HG03103 (cell line): ENCODE data around the gene MMRN2.

Experiments
- ATAC-seq: cut with Tn5 transposase; IDR thresholded peaks from one replicate; pipeline ENCODE4 v1.9.1; 2021; ENCODE audit warnings: low read depth; ENCODE audit not compliant: unreplicated experiment

The MMRN2 gene

DNA sequence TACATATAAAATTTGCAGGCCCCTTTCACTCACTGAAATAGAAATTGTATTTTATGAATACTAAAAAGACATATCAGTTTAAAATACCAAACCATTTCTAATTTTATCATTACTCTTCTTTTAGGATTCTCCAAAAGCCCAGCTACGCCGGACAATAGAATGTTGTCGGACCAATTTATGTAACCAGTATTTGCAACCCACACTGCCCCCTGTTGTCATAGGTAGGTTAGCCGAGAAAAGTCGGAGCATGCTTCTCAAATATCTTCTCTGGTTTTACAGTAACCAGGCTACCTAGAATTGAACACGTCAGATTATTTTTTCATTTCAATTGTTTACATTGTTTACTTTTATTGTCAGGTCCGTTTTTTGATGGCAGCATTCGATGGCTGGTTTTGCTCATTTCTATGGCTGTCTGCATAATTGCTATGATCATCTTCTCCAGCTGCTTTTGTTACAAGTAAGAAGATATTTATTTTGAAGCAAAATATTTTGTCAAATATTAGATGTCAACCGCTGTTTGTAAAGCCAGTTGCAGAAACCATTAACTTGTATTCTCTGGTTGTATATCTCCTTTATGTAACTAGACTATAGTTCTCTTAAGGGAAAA lies 57.6 kb downstream of the MMRN2 start:
- no peak for ATAC-seq

- no peak for ATAC-seq
Observed at GRCh38 chr10:86899132-86899531, 58.3 kb downstream of the MMRN2 start.

- ATAC-seq: no peak
Observed at GRCh38 chr10:86898511-86898910, 58.9 kb downstream of the MMRN2 start.

DNA sequence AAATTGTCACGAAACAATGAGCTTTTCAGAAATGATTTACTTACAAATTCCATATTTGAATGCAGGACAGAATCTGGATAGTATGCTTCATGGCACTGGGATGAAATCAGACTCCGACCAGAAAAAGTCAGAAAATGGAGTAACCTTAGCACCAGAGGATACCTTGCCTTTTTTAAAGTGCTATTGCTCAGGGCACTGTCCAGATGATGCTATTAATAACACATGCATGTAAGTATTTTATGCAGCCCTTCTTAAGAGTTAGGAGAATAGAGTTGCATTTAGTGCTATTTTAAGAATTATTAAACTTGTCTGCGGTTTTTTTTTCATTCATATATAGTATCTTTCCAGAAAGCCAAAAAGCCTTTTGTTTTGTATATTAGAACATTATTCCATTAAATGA lies 67.4 kb downstream of the MMRN2 start:
- ATAC-seq: no peak

DNA sequence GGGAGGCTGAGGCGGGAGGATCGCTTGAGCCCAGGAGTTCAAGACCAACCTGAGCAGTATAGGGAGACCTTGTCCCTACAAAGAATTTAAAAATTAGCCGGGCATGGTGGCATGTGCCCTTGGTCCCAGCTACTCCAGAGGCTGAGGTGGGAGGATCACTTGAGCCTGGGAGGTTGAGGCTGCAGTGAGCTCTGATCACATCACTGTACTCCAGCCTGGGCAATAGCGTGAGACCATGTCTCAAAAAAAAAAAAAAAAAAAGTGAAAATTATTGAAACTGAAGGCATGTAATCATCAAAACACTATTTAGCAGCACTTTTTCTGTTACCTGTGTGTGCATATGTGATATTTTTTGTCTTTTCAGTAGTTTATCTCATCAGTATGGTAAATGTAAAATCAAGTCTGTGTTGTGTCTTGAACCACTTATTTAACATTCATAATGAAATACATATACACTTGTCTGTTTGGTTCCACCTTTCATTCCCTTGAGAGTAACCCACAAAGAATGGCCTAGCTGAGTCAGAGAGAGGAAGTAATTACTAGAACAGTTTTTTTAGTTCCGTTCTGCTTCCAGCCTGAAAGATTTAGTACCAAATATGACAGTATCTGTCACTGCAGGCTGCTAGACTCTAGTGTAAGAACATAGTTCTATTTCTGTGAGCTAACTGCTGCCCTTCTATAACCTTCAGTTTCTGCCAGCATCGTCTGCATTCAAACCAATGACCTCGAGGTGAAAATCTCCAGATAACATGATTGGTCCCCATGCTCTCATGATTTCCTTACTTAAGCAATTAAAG lies 68.6 kb downstream of the MMRN2 start:
- peak; percentile 97 for ATAC-seq
